HG02623 (cell line): ENCODE data around the gene EXOC4.

Experiments used
- ATAC-seq: cut with Tn5 transposase; IDR thresholded peaks from one replicate; pipeline ENCODE4 v1.9.1; 2021; ENCODE audit warnings: moderate library complexity; ENCODE audit not compliant: unreplicated experiment

Gene EXOC4

DNA sequence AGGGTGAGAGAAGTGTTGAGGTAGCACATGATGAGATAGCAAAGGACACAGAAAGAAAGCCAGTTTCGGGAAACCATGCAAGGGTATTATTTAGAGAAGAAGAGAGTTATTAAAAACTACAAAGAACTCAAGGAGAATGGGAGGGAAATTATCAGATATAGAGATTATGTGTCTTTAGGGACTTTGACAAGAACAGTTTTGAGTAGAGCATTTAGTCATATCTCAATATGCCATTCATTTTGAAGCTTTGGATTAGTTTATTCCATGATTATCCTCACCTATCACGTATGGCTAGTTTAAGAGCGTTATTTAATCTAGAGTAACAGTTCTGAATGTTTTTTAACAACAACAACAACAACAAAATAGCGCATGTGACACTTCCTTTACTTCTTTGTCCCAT lies 409.4 kb downstream of the EXOC4 start:
- no peak for ATAC-seq

DNA sequence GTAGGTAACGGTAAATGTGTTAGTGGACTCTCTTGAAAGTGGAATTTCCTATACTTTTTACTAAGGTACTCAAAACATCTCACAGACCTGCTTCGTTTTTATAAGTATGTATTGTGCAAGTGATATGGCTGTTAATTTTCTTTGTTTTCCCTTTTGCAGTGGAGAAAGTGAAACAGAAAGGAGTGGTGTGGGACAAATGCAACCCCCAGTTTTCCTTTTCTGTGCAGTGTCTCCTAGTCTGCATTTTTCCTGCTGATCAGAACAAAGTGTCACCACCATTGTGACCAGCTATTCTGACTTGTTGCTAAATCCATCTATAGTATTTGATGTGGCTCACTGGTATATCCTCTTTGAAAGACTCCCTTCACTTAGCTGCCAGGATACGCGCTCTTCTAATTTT lies 410.0 kb downstream of the EXOC4 start:
- ATAC-seq = no peak

DNA sequence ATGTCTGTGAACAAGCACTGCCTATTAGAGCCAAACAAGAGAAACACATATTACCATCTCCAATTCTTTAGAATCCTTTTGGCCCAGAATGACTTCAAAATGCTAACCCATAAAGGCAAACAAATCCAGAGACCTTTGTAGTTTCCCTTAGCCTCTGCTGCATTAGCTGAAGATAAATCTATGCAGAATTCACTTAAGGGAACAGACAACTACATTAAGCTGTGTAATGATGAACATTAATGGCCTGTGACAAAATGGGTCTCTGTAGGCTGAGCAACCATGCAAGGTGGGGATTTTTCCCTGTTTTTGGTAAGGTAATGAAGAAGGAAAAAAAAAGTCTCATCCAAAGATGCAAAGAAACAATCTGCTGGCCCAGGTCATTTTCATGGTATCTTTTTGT lies 411.6 kb downstream of the EXOC4 start:
- ATAC-seq = no peak

DNA sequence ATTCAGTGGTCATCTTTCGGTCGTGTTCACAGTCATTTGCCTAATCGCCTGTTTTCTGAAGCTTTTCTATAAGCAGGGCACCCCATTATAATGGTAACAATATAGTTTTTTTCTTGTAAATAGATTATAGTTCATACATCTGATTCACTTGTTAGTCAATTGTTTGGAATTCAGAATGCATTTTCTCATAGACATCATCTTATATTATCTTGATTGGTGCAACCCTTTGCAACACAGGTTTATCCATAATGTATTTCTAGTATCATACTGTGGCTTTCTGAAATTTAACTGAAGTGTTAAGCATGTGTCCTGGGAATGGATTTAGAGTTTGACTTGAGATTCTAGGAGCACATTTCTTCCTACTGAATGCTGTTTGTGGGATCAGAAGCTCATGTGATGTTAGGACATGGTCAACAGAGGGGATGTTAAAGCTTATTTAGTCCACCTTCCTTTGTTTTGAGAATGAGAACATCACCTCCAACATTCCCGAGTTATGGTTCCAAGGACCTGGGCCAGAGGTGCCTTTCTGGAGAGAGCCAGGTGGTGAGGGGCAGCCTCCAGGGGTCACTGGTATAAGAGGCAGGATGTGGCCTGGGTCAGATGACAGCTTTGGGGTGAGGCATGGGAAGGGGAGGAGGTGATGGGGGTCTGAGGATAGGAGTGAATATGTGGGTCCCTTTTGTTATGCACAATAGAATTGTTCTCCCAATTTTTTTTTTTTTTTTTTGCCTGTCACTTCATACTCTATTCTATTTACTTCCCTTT lies 415.6 kb downstream of the EXOC4 start:
- ATAC-seq = no peak

DNA sequence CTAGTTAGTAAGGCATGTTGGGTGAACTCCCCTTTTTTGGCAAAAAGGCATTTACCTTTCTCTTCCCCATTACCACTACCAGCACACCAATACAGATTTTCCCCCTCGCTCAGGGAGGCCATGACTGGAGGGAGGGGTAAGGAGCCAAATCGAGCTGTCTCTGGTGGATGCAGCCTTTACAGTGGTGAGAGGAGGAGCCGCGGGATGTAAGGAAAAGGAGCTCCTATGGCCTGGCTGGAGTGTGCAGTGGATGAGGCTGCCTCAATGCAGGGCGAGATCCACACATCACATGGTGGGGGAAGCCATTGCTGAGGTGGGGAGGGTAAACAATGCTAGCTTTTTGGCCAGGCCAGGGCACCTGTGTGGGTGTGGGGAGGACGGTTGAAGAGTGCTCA lies 416.2 kb downstream of the EXOC4 start:
- ATAC-seq = no peak

DNA sequence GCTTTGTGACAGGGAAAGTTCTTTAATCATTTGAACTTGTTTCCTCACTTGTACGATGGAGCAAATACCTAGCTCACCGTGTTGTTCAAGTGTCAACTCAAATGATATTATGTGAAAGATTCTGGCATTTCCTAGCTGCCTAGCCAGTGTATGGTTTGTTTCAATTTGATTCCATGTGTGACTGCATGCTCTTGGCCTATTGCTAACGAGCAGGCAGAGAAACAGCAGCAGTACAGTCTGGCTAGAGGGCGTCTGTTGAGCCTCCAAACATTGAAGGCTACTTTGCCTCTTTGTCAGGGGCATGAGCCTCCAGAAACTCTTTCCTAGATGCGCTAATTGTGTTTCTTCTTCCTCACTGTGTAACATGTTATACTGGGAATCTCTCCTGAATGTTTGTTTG lies 417.4 kb downstream of the EXOC4 start:
- ATAC-seq = no peak

DNA sequence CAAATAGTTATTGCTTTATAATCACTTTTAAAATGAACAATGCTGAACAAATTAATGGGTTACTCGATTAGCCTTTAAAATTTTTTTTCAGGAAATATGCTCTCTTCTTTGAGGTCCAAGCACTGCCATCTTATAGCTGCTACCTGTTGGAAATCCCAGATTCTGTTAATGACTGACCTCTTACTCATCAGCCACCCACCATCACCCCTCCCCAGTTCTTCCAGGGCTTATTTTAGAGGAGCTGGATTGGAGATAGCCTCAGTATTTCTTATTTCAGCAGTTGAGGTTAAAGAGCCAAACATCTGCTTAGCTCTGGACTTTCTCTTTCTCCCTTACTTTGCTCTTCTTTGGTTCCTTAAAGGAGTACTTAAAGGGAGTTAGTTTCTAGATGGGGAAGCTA lies 420.0 kb downstream of the EXOC4 start:
- no peak for ATAC-seq

DNA sequence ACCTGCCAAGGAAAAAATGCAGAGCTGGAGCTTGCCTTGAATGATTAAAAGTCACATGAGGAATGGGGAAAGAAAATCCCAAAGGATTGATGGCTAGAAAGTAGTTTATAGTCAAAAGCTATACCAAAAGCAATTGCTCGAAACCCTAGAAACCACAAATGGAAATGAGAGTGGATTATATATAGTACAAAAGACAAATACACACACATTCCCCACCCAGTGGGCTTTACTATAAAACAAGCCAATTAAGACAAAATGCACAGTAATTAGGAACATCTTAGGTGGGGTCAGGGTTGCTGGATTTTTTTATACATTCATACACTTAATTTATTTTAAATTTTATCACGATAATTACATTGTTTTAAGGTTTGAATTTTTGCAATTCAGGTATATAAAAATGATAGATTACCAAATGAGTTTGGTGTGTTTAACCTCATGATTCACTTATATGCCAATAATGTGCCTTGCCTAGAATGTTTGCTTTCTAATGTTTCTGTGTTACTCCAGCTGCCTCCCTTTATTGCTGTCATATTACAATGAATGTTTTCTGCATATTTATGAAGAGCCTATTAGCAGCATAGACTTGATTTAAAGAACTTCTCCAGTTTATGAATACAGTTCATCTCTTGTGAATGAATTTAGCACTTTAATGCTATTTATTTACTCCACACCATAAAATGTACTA lies 421.3 kb downstream of the EXOC4 start:
- no peak for ATAC-seq

DNA sequence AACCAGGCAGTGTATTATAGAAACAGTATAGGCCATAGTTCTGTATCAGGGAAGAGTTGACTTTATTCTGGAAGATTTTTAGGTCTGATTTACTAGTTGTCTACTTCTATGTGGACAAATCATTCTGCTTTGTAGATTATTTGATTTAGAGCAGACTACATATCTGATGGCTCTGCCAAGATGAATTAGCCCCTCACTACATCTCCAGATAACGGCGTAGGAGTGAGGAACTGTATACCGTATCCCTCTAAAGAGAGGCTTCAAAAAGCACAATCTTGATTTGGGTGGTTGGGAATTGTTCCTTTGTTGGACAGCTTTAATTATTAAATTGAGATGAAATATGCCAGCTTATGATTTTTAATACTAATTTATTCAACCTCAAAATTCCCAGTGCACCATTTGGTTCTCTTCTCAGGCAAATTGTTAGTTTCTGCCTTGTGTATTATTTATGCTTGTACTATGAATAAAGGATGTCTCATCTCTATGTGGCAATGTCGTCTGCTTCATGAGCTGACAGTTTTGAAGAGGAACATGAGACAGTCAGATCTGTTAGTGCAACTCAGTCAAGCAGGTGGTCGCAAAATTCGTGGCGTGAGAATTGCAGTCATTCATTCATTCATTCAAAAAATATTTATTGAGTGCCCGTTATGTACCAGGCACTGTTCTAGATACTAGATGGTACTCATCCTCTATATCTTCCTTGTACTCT lies 422.8 kb downstream of the EXOC4 start:
- ATAC-seq = no peak

DNA sequence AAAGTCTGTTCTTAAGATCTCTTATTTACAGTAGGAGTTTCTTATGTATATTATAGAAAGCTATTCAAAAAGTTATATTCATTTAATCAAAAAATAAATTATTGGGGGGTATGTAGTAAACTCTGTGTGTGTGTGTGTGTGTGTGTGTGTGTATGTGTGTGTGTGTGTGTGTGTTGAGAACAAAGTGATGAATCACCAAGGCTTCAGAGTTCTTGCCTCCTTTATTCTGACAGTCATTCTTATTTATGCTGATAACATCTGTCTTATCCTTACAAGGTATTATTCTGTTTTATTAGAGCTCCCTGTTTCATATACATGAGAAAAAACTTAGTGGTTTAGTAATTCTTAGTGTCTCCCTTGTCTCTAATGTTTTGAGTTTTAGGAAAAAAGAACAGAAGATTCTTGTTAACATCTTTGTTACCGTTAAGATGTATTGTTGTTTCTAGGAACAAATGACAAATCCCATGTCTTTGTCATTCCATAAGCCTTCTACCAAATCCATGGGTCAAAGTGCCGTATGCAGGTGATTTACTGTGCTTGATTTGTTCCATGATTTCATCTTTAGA lies 424.0 kb downstream of the EXOC4 start:
- no peak for ATAC-seq

DNA sequence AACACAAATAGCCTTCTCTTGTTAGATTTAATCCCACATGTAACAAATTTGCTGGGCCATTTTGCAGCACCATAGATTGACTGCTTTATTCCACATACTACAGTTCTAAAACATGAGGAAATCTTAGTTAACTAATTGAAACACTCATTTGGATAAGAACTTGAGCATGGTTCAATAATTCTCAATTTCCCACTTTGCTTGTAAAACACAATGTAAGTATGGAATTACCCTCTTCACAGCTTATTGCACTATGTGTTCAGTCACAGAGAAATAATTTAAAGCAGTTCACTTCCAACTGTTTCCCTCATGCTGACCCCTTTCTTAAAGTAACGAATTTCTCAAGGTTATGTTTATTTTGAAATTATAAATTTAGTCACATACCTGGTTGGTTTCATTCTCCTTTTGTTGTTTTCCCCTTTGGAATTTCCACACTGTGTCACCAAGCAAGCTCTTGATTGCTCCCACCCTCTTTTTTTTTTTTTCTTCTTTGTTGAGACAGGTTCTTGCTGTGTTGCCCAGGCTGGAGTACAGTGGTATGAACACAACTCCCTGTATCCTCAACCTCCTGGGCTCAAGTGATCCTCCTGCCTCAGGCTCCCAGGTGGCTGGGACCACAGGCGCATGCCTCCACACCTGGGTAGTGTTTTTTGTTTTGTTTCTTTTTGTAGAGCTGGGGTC lies 425.4 kb downstream of the EXOC4 start:
- ATAC-seq = no peak

DNA sequence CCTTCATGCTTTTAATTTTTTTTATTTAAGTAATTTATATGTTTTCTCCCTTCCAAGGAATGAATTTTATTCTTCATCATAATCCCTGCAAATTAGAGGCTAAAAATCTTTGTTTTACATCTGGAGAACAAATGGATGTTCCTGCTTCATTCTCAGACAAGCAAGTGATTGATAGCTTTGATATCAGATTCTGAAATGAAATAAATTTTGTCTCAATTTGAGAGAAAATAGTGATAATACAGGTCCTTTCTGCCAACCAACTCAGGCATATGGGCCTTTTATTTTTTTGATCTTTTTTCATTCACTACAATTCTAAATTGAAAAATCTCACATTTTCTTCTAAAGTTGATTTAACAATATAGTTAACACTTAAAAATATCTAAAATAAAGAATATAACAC lies 427.1 kb downstream of the EXOC4 start:
- no peak for ATAC-seq

DNA sequence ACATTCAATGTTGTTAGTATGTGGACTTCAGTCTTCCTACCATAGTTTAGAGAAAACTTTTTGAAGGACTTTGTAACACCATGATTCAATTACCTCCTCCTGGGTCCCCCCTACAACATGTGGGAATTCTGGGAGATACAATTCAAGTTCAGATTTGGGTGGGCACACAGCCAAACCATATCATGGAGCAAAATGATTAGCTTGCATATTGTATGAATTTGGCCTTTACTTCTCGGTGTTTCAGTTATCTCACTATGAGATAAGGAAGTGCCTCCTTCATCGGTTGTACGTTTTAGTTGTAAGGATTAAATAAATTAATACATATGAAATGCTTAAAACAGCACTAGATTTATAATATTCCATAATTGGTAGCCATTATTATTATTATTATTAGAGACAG lies 428.7 kb downstream of the EXOC4 start:
- no peak for ATAC-seq

DNA sequence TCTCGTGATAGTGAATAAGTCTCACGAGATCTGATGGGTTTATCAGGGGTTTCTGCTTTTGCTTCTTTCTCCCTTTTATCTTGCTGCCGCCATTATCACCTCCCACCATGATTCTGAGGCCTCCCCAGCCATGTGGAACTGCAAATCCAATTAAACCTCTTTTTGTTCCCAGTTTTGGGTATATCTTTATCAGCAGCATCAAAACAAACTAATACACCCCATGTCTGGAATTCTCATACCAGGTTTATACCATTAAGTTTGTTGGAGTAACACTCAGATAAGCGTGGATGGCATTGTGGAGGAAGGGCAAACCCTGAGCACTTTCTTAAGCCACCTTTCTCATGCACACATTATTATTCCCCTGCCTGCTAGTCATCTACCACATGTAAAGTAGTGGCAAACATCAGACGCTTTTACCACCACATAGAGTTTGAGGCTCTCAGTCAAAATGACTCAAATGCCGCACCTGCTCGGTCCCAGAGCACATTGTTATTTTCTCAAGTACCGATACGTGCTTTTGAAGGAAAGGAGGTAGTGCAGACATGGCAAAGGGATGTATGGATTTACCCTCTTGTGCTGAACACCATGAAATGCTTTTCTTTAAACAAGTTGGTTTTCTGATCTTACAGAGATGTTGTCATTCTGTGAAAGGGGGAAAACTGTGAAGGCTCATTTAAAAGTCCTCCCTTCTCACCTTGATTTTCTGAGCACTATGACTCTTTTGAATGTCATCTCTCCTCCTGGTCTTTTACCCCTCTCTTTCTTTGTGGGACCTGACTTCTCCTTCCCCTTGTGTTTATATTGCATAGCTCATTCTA lies 429.7 kb downstream of the EXOC4 start:
- no peak for ATAC-seq

DNA sequence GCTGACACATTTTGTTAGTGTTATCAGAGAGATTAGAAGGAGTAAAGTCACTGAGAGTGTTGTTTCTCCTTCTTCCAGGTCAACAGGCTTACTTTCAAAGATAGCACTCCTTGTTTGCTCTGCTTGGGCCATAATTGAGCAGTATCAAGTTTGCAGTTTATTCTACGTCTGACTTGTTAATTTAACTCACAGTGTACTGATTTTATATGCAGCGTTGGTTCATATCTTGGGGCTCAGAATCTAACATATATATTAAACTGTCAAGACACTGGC lies 430.2 kb downstream of the EXOC4 start:
- ATAC-seq = no peak

DNA sequence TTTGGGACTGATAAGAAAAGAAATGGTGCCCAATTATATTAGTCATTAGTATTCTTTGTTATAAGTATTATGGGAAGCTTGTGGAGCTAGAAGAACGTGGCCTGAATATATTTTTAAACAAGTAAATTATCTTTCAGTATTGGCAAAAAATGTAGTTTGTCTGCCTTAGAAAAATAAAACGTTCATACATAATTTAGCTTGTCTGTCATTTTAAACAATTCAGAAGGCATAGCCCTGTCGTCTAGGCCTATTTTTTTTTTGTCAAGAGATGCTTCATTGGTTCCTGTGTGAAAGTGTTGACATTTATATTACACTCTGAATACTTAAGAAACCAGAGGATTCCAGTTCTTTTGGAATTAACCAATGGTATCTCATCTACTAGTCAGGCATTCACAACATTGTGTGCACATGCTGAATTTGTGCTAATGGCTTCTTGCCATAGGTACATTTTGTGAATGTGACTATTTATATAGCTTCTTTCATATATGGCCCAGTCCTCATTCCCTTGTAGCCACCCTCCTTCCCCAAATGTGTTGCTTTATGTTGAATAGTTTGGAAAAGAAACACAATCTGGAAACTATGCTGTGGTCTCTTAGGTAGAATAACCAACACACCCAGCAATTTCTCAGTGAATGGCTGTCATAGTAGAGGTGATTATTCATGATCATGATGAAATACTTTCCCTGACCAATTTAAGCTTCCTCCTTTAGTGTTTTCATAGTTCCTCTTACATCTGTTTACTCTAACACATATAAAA lies 435.8 kb downstream of the EXOC4 start:
- no peak for ATAC-seq

DNA sequence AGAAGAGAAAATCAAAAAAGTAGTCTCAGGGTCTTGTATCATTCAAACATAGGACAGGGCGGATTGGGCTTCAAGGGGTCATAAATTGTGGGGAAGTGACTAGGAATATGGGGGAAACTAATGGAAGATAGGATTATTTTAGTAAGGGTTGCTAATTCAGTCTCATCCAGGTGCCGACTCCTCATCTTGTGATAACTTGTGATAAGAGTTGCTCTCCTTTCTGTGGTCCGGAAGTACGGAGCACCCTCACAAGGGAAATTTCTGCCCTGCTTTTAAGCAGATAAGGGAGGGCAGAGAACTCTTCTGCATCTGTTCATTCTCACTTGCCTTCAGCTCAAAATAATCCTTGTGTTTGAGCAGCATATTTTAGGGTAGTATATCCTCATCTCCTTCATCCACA lies 437.9 kb downstream of the EXOC4 start:
- no peak for ATAC-seq

DNA sequence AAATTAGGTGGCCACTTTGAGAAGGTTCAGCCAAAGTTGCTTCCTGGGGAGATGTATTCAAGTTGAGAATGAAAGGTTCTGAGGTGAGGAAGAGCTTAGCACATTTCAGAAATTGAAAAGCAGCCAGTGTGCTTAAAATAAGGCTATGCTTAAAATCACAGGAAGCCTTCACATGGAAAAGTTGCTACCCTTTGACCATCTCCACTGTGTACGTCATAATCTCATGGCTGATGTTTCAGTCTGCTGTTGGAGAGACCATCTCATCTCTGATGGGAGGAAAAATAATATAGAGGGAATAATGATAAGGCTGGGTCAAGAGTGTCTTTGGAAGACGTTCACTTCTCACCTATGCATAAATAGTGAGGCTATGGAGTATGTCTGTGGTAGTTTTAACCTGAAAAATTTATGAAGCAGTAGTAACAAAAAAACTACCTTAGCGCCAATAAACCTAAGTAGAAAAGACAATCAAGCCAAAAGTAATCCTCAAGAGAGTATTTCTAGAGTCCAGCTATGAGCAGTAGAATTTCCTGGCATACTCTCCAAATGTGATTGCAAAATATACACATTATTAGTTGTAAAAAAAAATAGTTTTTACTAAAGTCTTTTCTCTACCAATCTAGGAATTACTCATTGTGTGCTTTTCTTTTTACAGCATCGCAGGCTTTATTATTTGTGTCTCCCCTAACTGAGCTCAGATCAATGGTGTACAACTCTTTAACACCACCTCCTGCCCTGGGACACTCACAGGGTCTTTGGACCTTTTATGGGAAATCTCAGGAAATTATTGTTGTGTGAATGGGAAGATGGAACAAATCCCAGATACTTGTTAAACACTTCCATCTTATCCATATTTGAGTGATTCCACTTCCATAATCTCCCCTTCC lies 439.1 kb downstream of the EXOC4 start:
- ATAC-seq = no peak

DNA sequence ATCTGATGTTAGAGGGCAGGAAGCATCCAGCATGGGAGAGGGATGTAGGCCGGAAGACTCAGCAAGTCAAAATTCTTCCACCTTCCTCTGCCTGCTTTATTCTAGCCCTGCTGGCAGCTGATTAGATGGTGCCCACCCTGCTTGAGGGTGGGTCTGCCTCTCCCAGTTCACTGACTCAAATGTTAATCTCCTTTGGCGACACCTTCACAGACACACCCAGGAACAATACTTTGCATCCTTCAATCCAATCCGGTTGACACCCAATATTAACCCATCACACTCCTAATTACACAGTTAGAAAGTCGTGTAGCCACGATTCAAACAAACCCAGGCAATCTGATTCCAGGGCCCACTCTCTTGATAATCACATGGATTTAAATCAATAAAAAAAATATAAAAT lies 440.4 kb downstream of the EXOC4 start:
- ATAC-seq = no peak
